Kidney glomerular epithelial cell (primary cell): ENCODE data around the gene CD300LD.
"Not testable (repeated sequence)": the region's sequence is repeated elsewhere in the genome, so short reads cannot be mapped to it uniquely, and the experiment has no call there.

ENCODE experiments used
- DNase-seq: peaks from one replicate; lab custom pipeline; 2025; lab: John Stamatoyannopoulos, UW

CD300LD gene

DNA sequence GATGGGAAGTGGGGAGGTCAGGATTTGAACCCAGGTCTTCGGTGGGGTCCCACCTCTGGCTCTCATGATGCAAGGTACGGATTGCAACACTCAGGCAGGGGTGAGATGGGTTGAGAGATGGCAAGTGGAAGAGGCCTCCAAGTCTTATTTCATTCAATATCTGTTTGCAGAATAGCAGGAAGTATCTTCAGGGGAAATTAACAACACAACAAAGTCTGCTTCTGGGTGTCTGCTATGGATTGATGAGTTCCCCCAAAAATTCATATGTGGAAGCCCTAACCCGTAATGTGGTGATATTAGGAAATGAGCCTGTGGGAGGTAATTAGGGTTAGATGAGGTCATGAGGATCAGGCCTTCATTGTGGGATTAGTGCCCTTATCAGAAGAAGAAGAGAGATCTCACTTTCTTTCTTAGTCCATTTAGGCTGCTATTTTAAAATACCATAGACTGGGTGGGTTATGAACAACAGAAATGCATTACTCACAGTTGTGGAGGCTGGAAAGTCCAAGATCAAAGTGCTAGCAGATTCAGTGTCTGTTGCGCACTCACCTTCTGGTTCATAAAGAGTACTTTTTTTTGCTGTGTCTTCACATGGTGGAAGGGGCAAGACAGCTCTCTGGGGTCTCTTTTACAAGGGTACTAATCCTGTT is 20.3 kb downstream of the CD300LD start:
- DNase-seq: no peak

DNA sequence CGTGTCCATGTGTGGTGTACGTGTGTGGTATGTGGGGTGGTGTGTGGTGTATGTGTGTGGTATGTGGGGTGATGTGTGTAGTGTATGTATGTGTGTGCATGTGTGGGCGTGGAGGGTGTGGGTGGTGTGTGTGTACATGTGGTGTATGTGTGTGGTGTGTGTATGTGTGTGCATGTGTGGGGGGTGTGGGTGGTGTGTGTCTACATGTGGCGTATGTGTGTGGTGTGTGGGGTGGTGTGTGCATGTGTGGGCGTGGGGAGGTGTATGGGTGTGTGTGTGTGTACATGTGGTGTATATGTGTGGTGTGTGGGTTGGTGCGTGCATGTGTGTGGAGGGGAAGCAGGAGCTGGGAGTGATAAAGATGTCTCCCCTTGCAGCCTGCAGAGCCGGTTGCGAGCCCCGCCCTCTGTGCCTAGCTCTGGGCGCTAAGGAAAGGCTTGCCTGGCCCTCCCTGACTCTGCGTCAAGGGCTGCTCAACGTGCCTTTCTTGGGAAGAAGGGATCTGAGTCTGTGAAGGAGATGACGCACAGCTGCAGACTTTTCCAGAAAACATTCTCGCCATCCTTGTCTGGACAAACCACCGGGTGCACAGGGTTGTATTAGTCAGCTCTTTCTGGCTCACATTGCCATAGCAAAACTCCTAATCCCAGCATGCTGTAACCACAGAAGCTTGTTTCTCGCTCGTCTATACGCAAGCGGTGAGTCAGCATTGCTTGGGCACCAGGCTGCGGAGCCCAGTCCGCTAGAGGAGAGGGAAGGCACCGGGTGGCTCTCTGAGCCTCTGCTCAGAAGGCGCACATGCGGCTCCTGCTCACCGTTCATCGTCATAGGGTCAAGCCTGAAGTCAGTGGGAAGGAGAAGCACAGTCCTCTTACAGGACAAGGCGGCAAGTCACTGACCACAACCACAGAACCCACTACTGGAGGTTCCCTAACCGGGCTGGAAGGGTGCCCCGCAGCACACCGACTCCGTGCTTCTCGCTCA is 22.8 kb downstream of the CD300LD start:
- DNase-seq: peak; percentile 95

DNA sequence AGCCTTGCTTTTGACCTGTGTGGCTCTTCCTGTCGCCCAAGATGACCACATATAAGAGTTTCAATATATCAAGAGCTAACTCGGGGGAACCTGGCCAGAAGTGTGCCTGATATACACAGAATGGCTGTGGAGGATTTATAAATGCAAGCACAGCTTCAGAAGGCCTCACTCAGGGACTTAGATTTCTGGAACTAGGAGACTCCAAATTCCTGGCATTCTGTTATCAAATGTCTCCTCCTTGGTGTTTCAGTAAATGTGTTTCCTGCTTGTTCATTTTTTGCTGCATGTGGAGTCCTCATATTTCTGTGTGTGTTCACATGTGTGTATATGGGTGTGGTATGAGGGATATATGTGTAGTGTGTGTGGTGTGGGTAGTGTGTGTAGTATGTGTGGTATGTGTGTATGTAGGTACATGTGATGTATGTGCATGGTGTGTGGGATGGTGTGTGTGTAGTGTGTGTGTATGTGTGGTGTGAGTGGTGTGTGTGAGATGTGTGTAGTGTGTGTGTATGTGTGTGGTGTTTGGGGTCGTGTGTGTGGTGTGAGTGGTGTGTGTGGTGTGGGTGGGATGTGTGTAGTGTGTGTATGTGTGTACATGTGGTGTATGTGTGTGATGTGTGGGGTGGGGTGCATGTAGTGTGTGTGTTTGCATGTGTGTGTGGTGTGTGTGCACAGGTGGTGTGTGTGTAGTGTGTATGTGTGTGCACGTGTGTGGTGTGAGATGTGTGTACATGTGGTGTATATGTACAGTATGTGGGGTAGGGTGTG is 23.8 kb downstream of the CD300LD start:
- DNase-seq: no peak

DNA sequence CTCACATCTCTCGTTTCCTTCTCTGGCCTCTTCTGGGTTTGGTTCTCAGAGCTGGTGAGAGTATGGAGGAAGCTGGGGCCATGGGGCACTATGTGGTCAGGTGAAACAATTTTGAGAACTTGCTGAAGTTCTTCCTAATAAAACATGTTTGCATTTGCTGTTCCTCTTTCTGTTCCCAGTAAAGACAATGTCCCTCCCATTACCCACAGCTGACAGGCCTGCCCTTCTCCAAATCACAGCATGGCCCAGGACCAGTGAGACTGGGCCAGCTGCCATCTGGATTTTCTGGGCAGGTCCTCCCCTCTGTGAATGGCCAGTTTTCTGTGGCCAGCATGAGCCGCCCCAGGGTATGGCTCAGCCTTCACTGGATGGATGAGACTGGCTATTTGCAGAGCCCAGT is 24.7 kb downstream of the CD300LD start, which contains the start of gene CD300H:
Gene CD300H (minus strand): TSS at position 113 of the 400 bp plus-strand sequence.
- DNase-seq: no peak

DNA sequence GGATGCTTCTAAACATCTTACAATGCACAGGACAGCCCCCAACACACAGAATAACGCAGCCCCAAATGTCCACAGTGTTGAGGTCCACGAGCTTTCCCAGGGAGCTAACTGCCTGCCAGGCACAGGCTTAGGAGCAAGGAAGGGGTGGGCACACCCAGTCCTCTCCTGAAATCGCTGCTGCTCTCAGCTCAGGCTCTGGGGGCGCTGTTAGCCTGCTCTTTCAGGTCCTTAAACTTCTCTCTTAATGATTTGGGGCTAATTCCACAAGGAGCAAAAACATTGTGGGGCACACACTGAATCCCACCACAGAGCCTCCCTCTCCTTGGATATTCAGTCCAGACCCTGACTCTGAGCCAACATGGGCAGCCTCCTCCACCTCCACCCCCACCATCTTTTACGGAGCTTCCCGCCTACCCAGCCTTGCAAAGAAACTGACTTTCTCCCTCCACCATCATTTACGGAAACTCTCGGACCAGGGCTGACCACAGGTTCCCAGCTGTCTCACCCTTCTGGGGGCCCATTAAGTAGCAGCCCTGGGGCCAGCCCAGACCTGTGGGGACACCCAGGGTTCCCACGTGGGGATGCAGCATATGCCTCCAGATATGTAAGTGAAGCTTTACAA is 25.8 kb downstream of the CD300LD start:
- DNase-seq: no peak

DNA sequence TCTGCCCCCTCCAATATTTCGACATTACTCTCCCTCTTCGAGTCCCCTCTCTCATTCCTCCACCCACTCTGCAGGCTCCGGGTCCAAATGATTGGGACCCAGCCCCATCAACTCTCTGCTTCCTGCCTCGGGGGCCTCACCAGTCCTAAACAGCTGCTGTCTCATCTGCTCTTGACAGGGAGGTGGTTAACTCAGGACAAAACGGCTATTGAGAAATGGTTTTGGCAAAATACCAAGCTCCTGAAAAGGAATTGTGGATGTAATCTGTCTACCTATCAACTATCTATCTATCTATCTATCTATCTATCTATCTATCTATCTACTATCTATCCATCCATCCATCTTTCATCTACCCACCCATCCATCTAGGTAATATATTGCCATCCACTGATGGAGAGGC is 27.0 kb downstream of the CD300LD start:
- DNase-seq: no peak

DNA sequence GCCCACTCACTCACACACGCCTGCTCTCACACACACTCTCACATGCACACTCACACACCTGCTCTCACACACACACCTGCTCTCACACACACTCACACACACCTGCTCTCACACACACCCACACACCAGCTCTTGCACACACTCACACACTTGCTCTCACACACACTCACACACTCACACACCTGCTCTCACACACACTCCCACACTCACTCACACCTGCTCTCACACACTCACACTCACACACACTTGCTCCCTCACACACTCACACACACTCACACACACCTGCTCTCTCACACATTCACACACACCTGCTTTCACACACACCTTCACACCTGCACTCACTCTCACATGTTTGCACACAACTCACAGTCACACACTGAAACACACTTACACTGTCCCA is 28.7 kb downstream of the CD300LD start:
- no peak for DNase-seq

DNA sequence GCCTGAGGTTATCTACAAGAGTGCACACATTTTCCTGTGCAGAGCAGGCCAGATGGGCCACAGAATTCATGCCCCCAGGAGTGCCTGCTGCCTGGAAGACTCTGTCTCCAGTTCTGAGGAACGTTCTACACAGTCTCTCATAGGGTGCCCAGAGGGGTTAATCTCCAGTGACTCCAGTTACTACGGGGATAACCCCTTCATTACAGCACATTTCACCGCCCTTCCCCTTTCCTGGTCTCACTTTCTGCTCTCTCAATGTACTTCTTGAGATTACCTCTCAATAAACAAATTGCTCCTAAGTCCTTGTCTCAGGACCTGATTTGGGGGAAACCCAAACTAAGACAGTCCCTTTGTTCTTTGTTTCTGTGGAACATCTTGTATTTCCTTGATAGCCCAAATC is 30.5 kb downstream of the CD300LD start:
- DNase-seq: no peak

DNA sequence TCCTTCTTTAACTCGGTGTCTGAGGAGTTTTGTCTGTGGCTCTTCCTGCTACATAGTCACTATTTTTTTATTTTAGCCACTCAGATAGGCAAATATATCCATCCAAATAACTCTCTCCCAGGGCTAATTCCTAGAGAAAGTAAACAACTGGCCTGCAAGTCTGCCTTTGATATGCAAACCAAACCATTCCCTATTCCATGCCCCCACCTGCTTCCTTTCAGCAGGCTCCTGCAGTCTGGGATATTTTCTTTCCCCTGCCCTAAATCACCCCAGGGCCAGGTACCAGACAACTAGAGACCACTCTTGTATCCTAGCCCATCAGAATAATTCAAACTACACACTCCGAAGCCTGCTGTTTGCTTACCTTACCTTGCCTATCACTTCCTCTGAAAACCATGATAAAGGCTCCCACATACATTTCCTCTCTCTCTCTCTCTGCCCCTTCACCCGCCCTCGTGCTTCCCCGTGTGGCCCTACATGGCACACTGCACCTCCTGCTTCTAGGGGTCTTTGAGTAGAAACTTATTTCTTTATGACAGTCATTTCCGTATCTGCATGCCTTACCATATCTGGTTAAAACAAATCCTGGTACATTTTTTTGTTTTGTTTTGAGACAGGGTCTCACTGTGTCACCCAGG is 33.1 kb downstream of the CD300LD start:
- DNase-seq: no peak

DNA sequence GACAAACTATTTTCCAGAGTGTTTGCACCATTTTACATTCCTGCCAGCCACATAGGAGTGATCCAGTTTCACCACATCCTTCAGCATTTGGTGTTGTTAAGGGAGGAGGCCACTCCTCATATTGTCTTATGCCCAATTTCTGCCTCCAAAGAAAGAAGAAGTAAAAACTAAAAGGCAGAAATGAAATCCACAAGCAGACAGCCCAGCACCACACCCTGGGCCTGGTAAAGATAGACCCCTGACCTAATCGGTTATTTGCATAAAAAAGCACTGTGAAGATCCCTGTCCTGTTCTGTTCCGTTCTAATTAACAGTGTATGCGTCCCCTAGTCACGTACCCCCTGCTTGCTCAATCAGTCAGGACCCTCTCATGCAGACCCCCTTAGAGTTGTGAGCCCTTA is 33.7 kb downstream of the CD300LD start:
- DNase-seq: not testable (repeated sequence)

DNA sequence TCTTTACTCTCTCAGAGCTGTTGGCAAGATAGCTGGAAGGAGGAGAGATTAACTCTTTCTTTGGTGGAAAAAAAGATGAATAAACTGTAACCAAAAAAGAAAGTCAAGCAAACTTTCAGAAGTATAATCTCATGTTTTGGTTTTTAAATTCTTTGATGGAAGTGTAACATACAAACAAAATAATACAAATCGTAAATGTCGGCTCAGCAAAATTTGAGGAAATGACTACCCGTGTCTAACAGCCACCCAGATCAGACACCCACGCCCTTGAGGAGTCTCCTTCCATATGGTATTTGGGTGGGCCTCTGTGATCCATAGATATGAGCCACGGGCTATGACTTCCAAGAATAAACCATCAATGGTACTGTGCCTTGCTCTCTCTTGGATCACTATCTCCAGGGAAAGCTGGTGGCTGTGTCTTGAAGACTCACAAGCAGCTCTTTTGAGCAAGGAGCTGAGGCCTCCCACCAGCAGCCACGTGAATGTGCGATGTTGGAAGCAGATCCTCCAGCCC is 36.6 kb downstream of the CD300LD start:
- no peak for DNase-seq

DNA sequence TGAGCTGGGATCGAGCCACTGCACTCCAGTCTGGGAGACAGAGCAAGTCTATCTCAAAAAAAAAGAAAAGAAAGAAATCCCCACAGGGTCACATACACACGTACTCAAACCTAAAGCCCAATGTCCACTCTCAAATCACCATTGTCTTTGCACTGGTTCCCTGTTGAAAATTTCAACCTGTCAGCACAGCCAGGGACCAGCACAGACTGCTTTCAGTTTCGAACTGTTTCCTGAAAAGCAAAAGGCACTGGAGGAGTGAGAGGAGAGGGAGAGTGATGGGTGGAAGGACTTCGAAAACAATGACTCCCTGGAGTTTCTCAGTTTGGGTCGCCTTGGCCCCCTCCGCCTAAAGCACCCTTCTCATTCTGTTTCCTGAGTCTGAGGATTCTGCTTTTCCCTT is 37.2 kb downstream of the CD300LD start:
- no peak for DNase-seq

DNA sequence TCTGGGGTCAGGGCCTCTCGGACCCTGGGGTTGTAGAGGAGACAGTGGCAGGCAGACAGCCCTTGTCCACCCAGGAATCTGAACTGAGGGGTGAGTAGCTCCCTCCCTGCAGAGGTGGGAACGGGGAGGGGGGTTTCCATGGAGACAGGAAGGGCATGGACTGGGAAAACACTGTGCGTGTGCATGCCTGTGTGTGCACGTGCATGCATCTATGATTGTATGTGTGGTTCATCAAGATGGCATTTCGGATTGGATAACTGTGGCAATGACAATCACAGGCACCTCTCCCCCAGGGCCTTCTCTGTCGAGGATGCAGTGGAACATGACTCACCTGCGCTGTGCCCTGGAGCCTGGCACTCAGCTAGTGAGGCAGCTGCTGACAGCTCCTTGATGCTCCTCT is 40.0 kb downstream of the CD300LD start:
- no peak for DNase-seq

DNA sequence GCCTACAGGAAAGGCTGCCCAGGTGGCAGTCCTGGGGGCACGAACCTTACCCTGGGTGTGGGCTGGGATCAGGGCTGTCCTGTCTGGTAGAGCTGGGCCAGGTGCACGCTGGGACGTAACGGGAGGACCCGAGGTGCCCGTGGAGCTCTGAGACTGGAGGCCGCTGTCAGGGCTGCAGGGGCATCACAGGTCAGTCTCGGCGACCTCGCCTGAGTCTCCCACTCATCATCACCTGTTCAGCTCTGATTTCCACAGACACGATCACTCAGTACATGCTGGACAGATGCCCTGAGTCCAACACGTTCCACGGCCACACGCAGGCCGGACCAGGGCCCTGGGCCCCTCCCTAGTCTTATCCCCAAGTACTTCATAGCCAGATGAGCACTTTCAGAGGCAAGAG is 41.5 kb downstream of the CD300LD start:
- DNase-seq: no peak

DNA sequence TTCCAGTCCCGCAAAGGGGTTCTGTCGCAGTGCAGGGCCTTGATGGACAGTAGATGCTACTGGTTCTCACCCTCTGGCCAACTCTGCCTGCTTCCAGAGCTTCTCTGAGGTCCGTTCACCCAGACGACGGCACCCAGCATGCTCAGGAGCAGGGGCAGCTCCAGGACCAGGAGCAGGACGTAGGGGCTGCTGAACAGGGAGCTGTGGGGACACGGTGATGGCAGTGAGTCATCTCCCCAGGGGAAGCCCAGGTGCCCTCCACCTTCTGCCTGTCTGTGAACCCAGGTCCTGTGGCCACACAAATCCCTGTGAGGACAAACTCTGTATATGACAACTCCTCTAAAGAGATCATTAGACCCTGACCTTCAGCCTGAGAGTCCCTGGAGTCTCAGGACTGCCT is 42.7 kb downstream of the CD300LD start:
- no peak for DNase-seq

DNA sequence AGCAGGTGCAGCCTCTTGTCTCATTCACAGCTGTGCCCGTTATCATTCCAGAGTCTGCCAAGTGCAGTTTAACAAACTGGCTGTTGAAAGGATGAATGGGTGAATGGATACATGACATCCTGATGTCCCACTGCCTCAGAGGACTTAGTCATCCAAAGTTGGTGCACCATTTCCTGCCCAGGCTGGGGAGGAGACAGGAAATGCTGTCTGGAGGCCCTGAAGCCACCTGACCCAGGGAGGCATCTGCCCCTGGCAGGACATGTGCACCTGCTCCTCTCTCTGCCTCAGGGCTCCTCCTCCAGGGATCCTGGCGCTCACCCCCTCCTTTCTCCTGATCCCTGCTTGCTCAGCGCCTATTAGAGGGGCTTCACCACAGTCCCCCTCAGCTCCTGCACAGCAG is 44.3 kb downstream of the CD300LD start:
- DNase-seq: no peak

DNA sequence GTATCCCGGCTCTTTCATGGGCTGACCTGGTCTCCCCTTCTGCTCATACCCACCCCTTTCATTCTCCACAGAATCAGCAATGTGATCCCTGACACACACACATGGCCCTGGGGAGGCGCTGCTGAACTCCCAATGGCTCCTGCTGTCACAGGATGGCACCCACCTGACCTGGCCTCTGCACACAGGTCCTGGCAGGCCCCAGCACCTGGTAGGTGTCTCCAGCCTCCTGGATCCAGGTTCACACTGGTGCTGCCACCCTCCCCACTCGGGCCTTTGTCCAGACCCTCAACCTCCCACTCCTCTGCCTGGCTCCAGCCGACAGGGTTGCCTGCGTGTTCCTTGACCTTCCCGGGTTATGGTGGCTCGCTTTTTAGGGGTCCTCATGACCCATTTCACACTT is 44.8 kb downstream of the CD300LD start:
- no peak for DNase-seq

DNA sequence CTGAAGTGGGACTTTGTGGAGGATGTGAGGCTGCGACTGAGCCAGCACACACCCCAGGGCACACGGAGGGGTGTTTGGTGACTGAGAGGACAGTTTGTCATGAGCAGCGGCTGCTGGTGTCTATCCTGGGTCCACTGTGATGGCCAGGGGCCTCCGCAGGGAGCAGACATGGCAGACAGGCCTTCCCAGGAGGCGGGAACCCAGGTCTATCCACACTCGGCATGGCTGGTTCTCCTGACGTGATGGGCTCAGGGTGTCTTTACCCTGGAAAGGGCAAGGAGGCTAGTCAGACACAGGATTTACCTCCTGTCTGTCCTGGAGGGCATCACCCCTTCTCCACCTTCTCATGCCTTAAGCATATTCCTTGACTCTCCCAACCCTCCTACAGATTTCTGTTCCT is 45.5 kb downstream of the CD300LD start:
- DNase-seq: no peak

DNA sequence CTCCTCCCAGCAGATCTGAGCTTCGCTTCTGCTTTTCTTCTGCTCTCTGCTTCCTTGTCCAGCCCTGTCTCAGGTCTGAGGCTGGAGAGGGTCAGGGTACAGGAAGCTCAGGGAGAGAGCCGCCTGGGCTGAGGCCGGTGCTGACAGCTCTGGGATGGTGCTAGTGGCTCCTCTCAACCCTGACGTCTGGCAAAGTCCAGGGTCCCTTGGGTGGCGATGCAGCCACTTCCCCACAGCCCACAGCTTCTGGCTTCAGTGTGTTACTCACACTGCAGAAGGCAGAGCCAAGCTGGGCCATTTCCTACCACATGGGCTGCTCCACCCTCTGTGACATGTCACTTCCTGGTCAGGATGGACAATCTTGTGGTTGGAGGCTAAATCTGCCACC is 46.2 kb downstream of the CD300LD start, which contains the start of gene CD300C:
Gene CD300C (minus strand): TSS at position 273 of the 388 bp plus-strand sequence. CDS start 333 bp downstream, outside the sequence.
- no peak for DNase-seq

DNA sequence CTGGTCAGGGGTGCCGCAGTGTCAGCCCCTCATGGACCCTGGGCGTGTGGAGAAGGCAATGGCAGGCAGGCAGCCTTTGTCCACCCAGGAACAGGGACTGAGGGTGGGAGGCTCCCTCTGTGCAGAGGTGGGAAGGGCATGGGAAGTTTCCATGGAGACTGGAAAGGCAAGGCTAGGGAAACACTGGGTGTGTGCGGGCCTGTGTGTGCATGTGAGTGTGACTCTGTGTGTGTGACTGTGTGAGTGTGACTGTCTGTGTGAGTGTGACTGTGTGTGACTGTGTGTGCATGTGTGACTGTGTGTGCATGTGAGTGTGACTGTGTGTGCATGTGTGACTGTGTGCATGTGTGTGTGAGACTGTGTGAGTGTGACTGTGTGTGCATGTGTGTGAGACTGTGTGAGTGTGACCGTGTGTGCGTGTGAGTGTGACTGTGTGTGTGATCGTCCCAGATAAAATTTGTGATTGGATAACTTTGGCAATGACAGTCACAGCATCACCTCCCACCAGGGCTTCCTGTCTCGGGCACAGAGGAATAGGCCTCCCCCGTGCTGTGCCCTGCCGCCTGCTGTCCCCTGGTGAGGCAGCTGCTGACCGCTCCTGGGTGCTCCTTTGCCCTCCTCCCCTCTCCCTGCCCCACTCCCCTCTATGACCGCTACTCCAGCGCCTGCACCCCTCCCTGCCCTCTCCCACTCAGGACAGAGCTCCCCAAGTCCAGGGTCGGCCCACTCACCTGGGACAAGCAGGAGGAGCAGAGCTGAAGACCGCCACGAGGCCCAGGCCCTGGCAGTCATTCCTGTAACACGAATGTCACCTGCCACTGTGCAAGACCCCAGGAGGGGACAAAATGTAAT is 46.9 kb downstream of the CD300LD start:
- no peak for DNase-seq
